Cerebellar nuclear complex (tissue), 1 donor: Measurements from ENCODE around the gene GKAP1.
"Not testable (repeated sequence)": the region's sequence is repeated elsewhere in the genome, so short reads cannot be mapped to it uniquely, and the experiment has no call there.

Experiments
- DNase-seq, 2 experiments: peaks; one replicate each; lab custom pipeline; 2025; lab: John Stamatoyannopoulos, UW

The GKAP1 gene

DNA sequence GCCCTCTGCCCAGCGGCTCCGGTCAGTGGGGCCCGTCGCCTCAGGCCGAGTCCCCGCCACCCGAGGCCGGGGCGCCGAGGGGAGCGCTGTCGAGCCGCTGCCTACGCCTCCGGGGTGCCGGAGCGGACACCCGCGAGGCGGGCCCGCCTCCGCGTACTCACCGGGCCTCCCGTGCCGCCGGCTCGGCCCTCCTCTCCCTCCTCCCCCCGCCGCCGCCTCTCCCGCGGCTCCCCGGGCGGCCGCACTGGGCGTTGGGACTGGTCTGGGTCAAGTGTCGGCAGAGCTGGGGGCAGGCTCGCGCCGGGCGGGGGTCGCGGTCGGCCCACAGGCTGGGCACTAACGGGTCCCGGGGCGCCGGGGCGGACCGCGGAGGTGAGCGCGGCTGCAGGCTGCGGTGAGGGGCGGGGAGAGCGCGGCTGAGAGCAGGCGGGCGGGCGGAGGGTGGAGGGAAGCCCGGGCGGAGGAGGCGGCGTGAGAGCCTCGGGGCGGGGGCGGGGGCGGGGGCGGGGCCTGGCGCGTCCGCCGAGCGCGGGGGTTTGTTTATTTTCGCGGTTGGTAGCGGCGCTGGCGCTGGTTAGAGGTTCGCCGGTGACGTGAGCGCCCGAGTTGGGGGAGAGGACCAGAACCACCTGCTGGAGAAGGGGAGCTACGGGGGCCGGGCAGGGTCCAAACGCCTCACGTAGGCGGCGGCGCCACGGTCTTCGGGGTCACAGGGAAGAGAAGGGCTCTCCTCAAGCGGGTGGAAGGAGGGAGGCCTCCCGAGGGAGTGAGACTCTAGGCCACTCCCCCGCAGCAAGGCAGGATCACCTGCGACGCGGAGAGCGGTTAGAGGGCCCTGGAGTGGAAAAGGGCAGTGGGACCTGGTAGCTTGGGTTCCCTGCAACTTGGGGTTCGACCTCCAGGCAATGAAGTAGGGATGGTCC is at the start of gene GKAP1:
Gene GKAP1, minus strand, starts transcription at position 414 of the 923 bp plus-strand sequence. CDS start 11,252 bp downstream, outside the sequence.
- peak; percentile 14 to 16 for DNase-seq

DNA sequence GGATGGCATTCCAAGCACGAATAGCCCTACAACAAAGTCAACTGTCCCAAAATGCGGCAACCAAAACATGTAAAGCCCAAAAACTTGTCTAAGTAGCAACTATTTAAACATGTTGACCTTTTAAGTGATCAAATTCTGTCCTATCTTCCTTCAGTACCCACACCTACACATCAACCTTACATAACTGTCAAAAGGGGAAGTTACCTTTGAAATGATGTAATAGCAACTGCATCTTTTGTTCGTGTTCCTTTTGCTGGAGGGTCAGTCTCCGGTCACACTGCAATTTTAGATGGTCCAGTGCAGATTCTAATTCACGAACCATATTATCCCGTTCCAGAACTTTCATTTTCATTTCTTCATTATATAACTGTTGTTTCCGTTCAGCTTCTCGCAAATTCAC is 32.3 kb upstream of the GKAP1 start:
- DNase-seq = not testable (repeated sequence)

DNA sequence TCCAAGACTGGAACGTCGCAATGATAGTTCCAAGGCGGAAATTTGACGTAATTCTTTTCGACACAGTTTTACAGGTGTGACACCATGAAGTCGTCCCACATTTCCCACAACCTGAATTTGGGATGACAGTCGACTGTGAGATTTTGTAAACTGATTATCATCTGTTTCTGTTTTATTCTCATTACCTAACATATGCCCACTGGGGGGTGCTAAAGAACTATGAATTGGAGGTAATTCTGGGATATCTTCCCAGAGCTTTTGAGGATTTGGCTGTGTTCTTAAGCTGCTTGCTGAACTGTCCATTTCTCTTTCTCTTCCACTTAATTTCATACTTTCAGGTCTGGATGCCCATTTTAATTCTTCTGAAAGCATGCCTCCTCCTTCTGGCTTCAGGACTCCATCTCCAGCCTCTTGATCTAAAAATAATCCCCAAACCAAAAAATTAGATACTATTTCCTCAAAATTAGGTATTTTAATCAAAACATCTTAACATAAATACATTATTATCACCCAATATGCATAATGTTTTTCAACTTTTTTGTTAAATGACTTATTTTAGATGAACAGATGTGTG is 19.6 kb upstream of the GKAP1 start:
- not testable (repeated sequence) for DNase-seq

DNA sequence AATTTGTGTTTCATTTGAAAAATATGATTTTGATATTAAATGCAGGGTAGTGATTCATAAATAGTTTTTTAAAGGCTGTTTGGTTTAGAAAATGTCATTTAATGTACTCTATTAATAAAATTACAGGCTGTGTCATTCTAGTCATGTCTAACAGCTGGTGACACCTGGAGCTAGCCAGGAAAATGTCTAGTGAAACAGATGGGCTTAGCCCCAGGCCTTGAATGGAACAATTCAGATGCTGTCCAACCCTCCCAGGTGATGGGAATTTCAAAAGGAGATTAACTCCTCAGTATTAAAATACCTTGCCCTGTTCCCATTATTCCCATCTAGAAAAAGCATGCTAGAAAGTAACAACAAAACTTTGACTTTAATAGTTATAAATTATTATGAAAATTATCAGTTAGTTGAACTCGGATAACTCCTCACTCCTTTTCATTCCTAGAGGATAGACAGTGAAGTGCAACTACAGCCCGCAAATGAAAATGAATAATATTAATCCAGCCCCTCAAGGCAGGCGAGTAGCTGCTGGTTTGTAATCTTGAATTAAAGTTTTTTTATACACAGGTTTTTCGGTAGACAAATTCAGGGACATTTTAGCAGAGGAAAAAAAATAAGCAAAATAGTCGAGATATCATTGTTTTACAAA is 13.0 kb upstream of the GKAP1 start:
- not testable (repeated sequence) for DNase-seq

DNA sequence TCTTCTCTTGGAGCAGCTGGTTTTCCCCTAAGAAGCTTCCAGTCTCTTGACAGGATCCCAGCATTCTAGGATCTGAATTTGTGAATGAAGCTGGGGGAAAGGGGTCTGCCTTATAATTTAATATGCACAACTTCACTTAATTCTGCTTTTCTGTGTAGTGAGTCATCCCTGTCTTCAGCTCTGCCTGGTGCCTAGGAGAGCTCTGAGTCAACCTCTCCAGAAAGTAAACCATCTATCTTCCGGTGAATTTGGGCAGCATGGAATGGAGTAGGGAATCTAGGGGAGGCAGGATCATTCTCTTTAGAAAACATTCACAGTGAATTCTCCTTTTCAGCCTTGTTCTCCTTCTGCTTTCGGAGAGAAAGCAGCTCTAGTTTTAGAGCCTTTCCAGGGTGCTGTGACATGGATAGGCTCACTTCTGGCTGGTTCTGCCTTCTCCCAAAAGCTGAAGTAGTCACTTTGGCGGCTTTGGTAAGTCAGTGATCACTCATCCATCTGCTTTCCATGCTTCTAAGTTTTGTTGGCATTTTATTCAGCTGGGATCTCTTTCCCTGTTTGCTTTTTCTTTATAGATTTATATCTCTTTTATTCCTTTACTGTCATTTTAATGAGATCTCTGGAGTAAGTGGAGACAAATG is 7.5 kb upstream of the GKAP1 start:
- not testable (repeated sequence) for DNase-seq

DNA sequence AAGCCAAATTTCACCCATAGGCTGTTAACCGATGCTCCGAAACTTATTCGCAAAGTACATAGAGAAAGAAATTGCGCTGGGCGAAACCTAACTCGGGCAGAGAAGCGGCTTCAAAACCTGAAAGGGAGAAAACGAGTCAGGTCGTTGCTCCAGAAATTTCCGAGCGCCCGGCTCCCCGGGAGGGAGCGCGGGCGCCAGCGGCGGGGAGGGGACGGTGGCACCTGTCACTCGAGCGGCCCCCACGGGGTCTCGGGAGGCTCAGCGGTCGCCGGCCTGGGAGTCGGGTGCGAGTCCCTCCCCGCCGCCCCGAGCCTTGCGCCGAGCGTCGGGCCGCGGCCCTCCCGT is 586 bp downstream of the GKAP1 start:
- DNase-seq = not testable (repeated sequence)

DNA sequence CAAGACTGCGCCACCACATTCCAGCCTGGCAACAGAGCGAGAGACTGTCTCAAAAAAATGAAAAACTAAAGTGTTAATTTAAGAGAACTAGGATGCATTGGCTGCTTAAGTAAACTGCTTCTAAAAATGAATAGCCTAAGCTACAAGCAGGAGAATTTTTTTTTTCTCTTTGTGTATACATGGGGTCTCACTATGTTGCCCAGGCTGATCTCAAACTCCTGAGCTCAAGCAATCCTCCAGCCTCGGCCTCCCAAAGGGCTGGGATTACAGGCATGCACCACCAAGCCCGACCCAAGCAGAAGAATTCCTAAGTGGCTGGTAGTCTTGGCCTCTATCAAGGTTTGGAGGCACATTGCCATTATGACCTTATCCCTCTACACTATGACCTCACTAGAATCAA is 2.4 kb downstream of the GKAP1 start:
- DNase-seq = not testable (repeated sequence)

DNA sequence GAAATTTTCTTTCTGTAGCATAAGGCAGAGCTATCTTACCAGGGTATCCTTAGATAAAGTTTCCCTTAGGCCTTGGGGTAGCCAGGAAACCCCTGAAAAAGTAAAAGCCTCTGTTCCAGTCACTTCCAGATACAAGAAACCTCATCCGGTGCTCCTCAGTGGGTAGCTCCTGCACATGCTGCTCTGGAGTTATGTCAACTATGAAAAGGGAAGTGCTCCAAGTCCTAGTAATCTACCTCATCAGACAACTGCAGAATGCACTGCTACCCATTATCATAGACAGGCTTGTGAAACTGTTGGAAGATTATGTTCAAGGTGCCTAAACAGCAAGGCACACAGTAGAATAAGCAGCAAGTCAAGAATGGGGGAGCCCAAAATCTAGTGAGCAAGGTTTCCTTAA is 8.4 kb downstream of the GKAP1 start:
- not testable (repeated sequence) for DNase-seq

DNA sequence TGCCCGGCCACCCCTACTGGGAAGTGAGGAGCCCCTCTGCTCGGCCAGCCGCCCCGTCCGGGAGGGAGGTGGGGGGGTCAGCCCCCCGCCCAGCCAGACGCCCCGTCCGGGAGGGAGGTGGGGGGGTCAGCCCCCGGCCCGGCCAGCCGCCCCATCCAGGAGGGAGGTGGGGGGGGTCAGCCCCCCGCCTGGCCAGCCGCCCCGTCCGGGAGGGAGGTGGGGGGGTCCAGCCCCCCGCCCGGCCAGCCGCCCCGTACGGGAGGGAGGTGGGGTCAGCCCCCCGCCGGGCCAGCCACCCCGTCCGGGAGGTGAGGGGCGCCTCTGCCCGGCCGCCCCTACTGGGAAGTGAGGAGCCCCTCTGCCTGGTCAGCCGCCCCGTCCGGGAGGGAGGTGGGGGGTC is 13.1 kb downstream of the GKAP1 start:
- not testable (repeated sequence) for DNase-seq

DNA sequence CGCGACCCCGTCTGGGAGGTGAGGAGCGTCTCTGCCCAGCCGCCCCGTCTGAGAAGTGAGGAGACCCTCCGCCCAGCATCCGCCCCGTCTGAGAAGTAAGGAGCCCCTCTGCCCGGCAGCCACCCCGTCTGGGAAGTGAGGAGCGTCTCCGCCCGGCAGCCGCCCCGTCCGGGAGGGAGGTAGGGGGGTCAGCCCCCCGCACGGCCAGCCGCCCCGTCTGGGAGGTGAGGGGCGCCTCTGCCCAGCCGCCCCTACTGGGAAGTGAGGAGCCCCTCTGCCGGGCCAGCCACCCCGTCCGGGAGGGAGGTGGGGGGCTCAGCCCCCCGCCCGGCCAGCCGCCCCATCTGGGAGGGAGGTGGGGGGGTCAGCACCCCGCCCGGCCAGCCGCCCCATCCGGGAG is 13.6 kb downstream of the GKAP1 start:
- not testable (repeated sequence) for DNase-seq

DNA sequence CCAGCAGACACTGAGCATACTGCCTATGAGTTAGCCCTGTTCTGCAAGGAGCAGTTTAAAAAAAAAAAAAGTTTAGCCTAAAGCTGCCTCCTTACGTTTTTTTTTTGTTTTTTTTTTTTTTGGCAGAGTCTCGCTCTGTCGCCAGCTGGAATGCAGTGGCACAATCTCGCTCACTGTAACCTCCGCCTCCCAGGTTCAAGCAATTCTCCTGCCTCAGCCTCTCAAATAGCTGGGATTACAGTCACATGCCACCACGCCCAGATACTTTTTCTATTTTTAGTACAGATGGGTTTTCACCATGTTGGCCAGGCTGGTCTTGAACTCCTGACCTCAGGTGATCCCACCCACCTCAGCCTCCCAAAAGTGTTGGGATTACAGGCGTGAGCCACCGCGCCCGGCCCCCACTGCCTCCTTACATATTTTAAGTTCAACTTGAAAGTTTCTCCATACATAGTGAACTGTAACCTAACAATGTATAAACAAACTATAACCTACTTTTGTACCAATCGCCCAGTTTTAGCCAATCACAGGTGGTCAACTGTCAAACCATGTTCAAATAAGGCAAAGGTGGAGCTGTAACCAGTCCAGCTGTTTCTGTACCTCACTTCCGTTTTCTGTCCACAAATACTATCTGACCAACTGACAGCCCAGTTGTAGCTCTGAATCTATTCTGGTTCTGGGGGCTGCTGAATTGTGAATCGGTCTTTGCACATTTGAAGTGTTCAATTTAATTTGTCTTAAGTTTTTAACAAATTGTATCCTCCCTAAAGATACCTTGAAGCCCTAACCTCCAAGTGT is 17.1 kb downstream of the GKAP1 start:
- no peak for DNase-seq

DNA sequence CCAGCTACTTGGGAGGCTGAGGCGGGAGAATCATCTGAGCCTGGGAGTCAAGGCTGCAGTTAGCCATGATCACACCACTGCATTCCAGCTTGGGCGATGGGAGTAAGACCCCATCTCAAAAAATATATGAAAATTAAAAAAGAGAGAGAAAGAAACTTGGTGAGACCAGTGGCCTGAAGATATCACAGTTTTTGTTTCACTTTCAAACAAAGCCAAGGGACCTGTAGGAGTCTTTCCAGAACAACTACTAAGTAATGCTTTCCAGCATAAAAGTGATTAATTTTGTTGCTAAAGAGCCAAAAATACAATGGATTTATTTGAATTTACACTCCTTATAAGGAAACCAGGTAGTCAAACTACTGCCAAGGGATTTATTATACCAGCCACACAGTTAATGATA is 23.5 kb downstream of the GKAP1 start:
- DNase-seq = no peak

DNA sequence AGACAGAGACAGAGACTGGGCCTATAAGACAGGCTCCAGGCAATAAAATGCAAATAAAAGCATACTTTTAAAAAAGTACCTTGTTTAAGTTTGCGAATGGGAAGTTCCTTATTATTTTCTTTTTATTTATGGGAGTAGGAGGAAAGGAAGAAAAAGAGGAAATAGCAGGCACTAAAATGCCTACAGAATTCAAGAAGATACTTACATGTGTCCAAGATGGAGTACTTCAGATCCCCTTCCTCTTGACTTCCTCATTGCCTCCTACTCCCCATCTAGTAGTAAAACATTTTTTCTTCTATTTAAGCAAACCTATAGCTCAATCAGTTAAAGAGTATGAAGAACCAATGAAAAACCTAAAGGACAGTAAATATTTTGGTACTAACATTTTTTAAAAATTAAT is 24.8 kb downstream of the GKAP1 start:
- DNase-seq = no peak

DNA sequence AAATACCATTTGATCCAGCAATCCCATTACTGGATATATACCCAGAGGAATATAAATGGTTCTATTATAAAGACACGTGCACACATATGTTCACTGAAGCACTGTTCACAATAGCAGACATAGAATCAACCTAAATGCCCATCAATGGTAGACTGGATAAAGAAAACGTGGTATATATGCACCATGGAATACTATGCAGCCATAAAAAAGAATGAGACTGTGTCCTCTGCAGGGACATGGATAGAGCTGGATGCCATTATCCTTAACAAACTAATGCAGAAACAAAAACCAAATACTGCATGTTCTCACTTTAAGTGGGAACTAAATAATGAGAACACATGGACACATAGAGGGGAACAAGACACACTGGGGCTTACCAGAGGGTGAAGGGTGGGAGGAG is 39.4 kb downstream of the GKAP1 start:
- no peak for DNase-seq

DNA sequence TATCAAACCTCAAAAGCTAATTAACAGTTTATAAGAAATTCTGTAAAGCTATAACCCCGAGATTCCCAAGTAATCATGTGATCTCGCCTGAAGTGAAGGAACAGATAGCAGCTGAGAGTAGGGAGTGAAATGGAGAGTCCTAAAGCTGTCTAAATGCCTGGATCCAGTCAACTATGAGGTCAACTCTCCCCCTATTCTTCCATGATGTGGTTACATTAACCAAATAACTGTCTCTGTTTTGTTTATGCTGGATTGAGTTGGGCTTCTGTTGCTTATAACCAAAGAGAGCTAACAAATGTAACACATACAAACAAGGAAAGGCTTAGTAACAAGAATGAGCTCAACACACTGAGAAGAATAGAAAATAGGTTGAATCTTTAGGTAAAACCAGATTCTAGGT is 41.6 kb downstream of the GKAP1 start:
- no peak for DNase-seq

DNA sequence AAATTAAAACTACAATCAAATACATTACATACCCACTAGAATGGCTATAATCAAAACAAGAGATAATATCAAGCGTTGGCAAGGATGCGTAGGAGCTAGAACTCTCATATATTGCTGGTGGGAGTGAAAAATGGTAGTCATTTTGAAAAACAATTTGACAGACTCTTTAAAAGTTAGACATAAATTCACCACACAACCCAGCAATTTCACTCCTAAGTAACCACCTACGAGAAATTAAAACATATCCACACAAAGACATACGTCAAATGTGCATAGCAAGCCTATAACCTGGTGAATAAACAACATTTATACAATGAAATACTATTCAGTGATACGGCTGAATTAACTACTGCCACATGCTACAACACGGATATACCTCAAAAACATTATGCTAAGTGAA is 44.7 kb downstream of the GKAP1 start:
- DNase-seq = no peak

DNA sequence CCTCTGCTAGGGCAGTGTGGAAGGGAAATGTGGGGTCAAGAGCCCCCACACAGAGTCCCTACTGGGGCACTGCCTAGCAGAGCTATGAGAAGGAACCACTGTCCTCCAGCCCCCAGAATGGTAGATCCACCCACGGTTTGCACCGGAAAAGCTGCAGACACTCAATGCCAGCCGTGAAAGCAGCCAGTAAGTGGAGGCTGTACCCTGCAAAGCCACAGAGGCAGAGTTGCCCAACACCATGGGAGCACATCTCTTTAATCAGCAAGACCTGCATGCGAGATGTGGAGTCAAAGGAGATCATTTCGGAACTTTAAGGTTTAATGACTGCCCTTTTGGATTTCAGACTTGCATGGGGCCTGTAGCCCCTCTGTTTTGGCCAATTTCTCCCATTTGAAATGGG is 52.2 kb downstream of the GKAP1 start:
- no peak for DNase-seq

DNA sequence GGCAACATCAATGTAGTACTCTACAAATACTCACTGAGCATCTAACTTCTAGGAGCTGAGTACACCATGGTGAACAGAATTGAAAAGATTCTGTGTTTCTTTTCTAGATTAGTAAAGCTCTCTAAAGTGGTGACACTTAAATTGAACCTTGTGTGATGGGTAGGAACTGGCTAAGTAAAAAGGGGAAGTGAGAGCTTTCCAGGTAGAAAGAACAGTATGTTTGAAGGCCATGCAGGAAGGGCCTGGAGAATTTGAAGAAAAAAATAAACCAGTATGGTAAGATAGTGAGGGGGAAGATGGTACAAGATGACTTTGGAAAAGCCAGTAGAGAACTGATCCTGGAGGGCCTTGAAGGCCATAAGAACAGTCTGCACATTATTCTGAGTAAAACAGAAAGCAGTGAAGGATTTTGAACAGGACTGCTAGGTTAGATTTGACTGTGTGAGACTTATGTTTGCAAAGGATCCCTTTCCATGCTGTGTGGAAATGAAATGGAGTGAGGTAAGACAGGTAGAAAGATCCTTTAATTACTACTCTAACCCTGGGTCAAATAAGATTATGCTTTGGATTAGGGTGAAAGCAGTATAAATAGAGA is 63.1 kb downstream of the GKAP1 start:
- DNase-seq = no peak

DNA sequence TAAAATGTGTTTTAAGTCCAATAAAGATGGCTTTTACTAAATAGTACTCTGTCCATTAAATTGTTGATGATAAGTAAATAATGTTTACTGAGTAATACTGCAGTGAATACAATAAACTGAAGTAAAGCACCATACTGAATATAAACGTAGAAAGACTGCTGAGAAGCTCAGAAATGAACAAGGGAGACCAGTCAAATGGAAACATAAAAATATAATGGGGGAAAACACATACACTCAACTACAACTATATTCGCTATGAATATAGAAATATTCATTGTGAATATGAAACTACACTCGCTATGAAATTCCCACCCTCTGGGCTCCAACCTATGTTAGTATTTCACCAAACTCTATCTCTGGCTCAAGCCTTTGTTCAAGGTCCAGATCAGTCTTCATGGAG is 67.9 kb downstream of the GKAP1 start:
- DNase-seq = no peak

DNA sequence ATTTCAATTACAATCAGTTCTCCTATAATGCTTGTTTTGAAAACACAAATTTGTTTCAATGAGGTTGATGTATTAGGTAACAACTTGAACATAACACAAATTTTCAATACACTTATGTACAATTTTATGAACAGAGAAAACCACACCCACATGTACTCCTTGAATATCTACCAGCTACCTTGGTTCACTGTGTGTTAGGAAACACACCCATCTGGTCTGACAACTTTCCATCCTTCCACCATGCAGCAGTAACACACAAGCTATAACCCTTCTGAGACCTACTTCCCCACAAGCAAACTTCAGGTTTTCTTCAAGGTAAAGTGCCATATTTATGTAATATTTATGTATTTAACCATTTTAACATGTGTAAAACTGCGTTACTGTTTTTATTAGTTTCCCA is 73.4 kb downstream of the GKAP1 start:
- DNase-seq = no peak

DNA sequence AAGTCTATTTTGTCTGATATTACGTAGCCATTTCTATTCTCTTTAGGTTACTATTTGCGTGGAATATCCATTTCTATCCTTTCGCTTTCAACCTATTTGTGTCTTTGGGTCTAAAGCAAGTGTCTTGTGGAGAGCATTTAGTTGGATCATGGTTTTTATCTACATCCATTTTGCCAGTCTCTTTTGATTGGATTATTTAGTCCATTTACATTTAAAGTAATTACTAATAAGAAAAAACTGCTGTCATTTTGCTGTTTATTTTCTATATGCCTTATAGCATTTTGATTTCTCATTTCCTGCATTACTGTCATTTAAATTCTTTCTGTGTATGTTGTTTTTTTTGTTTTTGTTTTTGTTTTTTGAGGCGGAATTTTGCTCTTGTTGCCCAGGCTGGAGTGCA is 83.8 kb downstream of the GKAP1 start:
- no peak for DNase-seq
